Natural killer cell treated with Interleukin-12 subunit alpha and Interleukin-12 subunit beta and Interleukin-15 and Interleukin-18, amount 100 ng/mL, for 72 hours (primary cell): ENCODE data around the gene ADAMTSL2. TPM values are rescaled to one million over a fixed set of nuclear protein-coding genes. Genes with fewer than 3 reads are reported as not detected.

Experiments
- ATAC-seq, 2 donors: fragments of 150-1000 bp; cut with Tn5 transposase in 1 of 2; sonication (Bioruptor Pico), chemical (Tn5 transposase) in 1 of 2; 2 replicates each; pipeline ENCODE4 v1.10.0; 2021
- DNase-seq: peaks from one replicate; pipeline ENCODE4 v3.0.0; 2022; ENCODE audit warnings: low spot score
- H3K27ac Mint-ChIP-seq, 2 donors: 1 replicate in 1 of 2; 2 replicates in 1 of 2; pipeline ENCODE4 v1.8.0; 2022; ENCODE audit warnings: mixed read lengths in 2 of 2, mild to moderate bottlenecking in 1 of 2, moderate library complexity in 1 of 2
- H3K27me3 Mint-ChIP-seq, 2 donors: 1 replicate in 1 of 2; 2 replicates in 1 of 2; pipeline ENCODE4 v1.8.0; 2022; ENCODE audit warnings: mixed read lengths in 2 of 2
- H3K36me3 Mint-ChIP-seq: one replicate; pipeline ENCODE4 v1.8.0; 2022; ENCODE audit warnings: mixed read lengths
- H3K4me1 Mint-ChIP-seq, 2 donors: 1 replicate in 1 of 2; 2 replicates in 1 of 2; pipeline ENCODE4 v1.8.0; 2022; ENCODE audit warnings: low read depth in 2 of 2, mixed read lengths in 2 of 2, mild to moderate bottlenecking in 1 of 2
- H3K4me3 Mint-ChIP-seq: one replicate; pipeline ENCODE4 v1.8.0; 2022; ENCODE audit warnings: mixed read lengths
- H3K9me3 Mint-ChIP-seq: 2 replicates; pipeline ENCODE4 v1.8.0; 2022; ENCODE audit warnings: mixed read lengths
- total RNA-seq, 2 donors: library from RNA; stranded (reverse); gene quantifications; one replicate each; pipeline ENCODE4 v1.2.3, GENCODE V29; 2022

ADAMTSL2 gene
- total RNA-seq, 2 donors from 2014 or later = not detected

DNA sequence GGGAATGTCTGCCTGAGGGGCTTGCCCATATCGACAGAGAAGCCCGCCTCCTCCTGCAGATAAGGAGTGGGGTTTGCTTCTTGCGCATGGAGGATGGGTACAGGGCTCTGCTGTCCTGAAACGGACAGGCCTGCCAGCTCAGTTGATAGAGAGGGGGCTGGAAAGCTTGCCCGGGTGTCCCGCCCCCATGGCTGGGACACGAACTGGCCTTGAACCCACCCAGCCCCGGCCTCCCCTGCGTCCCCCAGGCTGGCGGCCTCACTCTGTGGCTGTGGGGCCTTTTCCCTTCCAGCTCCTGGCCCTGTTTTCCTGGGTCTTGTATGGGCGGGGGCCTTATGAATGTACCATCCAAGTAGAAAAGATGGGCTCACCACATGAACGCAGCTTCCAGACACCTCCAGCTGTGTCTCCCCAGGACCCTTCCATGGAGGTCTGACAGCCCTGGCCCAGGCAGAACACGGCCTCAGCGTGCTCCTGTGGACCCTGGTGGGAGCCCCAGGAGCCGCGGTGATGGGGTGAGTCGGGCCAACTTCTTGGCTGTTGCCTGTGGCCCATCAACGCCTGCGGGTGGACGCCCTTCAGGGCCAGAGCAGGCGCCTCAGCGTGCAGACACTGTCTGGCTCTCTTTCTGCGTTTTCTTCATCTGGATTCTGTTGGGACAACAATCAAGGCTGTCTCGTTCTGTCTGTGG is 39.7 kb upstream of the ADAMTSL2 start:
- H3K9me3 Mint-ChIP-seq = no peaks in the 10 kb centered on the region
- ATAC-seq (no peak), DNase-seq (no peak)
- no peaks in the 10 kb centered on the region for H3K36me3 Mint-ChIP-seq
- no peak overlapping the region for H3K4me3 Mint-ChIP-seq
- peaks cover 3 to 6% of the 10 kb centered on the region in 2 donors for H3K27me3 Mint-ChIP-seq
- H3K27ac Mint-ChIP-seq = no peak overlapping the region
- no peaks in the 10 kb centered on the region for H3K4me1 Mint-ChIP-seq

GRCh38 chr9:133495327-133496293 is 38.9 kb upstream of the ADAMTSL2 start:
- Mint-ChIP-seq H3K27ac (no peak overlapping the region), H3K4me1 (no peaks in the 10 kb centered on the region), H3K9me3 (no peaks in the 10 kb centered on the region), H3K4me3 (no peak overlapping the region), H3K36me3 (no peaks in the 10 kb centered on the region), H3K27me3 (peaks cover 6% of the 10 kb centered on the region in 2 donors)
- ATAC-seq (no peak), DNase-seq (no peak)

GRCh38 chr9:133496861-133497842 is 37.4 kb upstream of the ADAMTSL2 start:
- ATAC-seq (no peak), DNase-seq (no peak)
- no peak overlapping the region for H3K27ac Mint-ChIP-seq

GRCh38 chr9:133499132-133499891 is 35.2 kb upstream of the ADAMTSL2 start:
- ATAC-seq (no peak), DNase-seq (no peak)
- Mint-ChIP-seq H3K9me3 (peaks cover 9% of the 10 kb centered on the region), H3K4me1 (no peaks in the 10 kb centered on the region), H3K27me3 (peaks cover 20 to 25% of the 10 kb centered on the region in 2 donors), H3K36me3 (peaks cover 17% of the 10 kb centered on the region), H3K27ac (no peak overlapping the region), H3K4me3 (no peak overlapping the region)

More at GRCh38 chr9:133496861-133497842, 37.4 kb upstream of the ADAMTSL2 start:
- Mint-ChIP-seq H3K27me3 (peaks cover 14 to 19% of the 10 kb centered on the region in 2 donors), H3K36me3 (peaks cover 12% of the 10 kb centered on the region), H3K9me3 (peaks cover 4% of the 10 kb centered on the region), H3K4me3 (no peak overlapping the region), H3K4me1 (no peaks in the 10 kb centered on the region)

- no peak overlapping the region for H3K27ac Mint-ChIP-seq
- ATAC-seq (no peak), DNase-seq (no peak)
- no peak overlapping the region for H3K4me3 Mint-ChIP-seq
- peaks cover 20 to 25% of the 10 kb centered on the region in 2 donors for H3K27me3 Mint-ChIP-seq
- H3K36me3 Mint-ChIP-seq = peaks cover 17% of the 10 kb centered on the region
- H3K9me3 Mint-ChIP-seq = peaks cover 9% of the 10 kb centered on the region
- H3K4me1 Mint-ChIP-seq = no peaks in the 10 kb centered on the region
Measured at GRCh38 chr9:133499892-133500270, 34.6 kb upstream of the ADAMTSL2 start.

DNA sequence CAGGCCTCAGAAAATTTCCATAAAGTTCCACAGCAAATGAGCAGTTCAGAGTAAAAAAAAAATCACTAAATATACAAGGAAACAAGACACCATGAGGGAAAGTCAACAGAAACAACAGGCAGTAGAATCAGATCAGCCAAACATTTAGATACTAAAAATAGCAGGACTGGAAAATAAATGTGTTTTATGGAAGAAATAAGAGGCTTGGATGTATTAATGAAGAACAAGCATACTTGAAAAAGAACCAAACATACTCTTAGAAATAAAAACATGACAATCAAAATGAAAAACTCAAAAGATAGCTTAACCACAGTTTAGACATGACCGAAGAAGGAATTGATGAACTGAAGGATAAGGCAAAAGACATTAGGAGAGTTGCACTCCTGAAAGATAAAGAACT is 32.4 kb upstream of the ADAMTSL2 start:
- peaks cover 17% of the 10 kb centered on the region for H3K36me3 Mint-ChIP-seq
- H3K4me1 Mint-ChIP-seq = no peaks in the 10 kb centered on the region
- H3K4me3 Mint-ChIP-seq = no peak overlapping the region
- peaks cover 9% of the 10 kb centered on the region for H3K9me3 Mint-ChIP-seq
- no peak for DNase-seq
- peaks cover 20 to 25% of the 10 kb centered on the region in 2 donors for H3K27me3 Mint-ChIP-seq
- no peak for ATAC-seq
- H3K27ac Mint-ChIP-seq = no peak overlapping the region

- no peak for ATAC-seq
- Mint-ChIP-seq H3K9me3 (peaks cover 9% of the 10 kb centered on the region), H3K36me3 (peaks cover 17% of the 10 kb centered on the region), H3K27me3 (peaks cover 14 to 18% of the 10 kb centered on the region in 2 donors), H3K4me1 (peaks cover 0 to 4% of the 10 kb centered on the region in 2 donors), H3K4me3 (no peak overlapping the region), H3K27ac (no peak overlapping the region)
- DNase-seq = no peak
Measured at GRCh38 chr9:133505186-133505830, 29.2 kb upstream of the ADAMTSL2 start.

DNA sequence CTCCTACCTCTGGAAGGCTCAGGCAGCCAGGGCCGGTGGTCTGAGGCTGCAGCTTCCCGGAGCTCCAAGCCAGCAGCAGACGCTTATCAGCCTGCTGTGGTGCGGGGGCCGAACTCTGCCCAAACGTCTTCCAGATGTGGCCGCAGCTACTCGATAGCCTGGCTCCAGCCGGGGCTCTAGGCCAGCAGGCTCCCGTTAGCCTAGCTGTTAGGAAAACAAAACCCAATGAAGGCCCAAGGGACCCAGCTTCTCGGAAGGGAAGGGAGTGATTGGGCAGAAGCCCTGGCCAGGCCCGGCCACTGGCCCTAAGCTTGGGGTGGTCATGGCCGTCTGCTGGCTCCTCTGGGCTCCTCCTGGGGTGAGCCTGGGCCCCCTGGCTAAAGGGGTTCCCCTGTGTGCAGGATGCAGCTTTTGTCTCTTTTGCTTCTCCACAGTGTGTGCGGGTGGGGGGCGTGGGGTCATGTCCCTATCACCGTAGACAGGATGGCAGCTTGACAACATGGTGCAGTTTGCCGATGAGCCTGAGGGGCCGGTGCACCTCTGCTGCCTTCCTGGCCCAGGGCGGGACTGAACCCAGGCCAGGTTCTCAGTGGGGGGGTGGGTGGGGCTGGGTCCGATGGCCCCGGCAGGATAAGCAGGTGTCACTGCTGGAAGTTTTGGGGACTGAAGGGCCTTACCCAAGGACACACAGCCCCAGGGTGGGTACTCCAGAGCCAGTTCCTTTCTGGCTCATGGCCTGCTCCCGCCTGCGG is 28.4 kb upstream of the ADAMTSL2 start:
- peaks cover 0 to 4% of the 10 kb centered on the region in 2 donors for H3K4me1 Mint-ChIP-seq
- no peak overlapping the region for H3K4me3 Mint-ChIP-seq
- ATAC-seq (peak in 1 of 2 donors; percentile 43), DNase-seq (no peak)
- peaks cover 8% of the 10 kb centered on the region for H3K9me3 Mint-ChIP-seq
- H3K27ac Mint-ChIP-seq = no peak overlapping the region
- H3K27me3 Mint-ChIP-seq = peaks cover 12 to 17% of the 10 kb centered on the region in 2 donors
- peaks cover 16% of the 10 kb centered on the region for H3K36me3 Mint-ChIP-seq

DNA sequence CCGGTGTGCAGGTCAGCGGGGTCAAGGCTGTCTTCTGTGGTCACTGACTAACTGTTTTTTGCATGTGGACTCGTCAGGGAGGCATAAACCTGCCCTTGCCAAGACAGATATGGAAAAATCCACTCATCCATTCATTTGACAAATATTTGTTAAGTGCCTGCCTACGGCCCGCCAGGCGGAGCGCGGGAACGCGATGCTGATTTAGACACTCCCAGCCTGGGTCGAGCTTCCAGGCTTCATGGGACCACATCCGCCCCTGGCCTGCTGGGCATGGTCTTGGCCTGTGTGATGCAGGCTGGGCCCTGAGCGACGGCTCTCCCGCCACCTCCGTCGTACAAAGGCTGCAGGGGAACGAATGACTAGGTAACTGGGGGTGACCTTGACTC is 27.9 kb upstream of the ADAMTSL2 start:
- H3K36me3 Mint-ChIP-seq = peaks cover 10% of the 10 kb centered on the region
- peaks cover 0 to 4% of the 10 kb centered on the region in 2 donors for H3K4me1 Mint-ChIP-seq
- no peak for DNase-seq
- H3K27ac Mint-ChIP-seq = no peak overlapping the region
- no peak overlapping the region for H3K4me3 Mint-ChIP-seq
- ATAC-seq = no peak
- peaks cover 4% of the 10 kb centered on the region for H3K9me3 Mint-ChIP-seq
- H3K27me3 Mint-ChIP-seq = peaks cover 6 to 11% of the 10 kb centered on the region in 2 donors

DNA sequence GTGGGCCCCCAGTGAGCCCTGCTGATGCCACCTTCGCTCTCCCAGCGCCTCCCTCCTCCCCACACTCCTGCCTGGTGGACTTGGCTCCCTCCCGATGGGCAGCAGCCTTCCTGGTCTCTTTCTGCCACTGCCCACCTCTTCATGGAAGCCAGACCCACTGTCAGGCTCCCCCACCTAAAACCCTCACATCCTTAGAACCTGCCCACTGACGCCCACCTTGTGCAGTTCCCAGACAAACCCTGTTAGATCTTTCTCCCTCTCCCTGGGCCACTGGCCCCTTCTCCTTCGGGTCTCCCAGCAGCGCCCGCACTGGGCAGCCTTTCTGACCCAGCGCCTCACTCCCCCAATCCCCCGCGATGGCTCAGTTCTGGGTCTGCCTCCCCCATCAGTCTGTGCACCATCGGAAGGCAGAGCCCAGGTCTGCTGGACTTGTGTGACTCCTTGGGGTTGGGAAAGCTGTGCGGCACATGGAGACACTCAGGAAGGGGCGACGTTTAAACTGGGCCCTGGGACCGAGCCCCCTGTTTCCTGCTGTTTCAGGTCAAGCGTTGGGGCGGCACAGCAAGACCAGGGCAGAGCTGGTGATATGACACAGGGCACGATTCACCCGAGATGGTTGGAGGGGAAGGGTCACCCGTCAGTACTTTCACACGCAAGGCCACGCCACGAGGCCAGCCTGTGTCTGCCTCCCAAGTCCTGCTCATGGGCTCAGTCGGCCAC is 27.1 kb upstream of the ADAMTSL2 start:
- no peak overlapping the region for H3K27ac Mint-ChIP-seq
- H3K36me3 Mint-ChIP-seq = peaks cover 3% of the 10 kb centered on the region
- H3K4me3 Mint-ChIP-seq = no peak overlapping the region

DNA sequence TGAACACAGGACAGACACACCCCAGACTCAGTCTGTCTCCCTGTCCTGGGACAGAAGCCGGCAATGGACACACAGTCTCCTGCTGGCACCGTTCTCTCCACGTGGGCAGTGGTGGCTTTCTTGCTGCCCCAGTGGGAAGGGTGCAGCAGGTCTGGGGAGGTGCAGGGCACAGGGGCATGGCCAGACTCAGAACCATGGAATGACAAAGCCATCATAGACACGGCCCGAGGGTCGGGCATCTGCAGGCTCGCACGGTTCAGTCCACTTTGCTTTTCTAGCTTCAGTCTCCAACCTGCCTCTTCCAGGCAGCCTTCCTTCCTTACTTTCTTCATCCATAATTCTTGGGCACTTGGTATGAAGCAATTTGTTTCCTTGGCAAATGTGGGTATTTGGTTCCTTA is 26.5 kb upstream of the ADAMTSL2 start:
- Mint-ChIP-seq H3K4me1 (peaks cover 0 to 4% of the 10 kb centered on the region in 2 donors), H3K27me3 (no peaks in the 10 kb centered on the region), H3K36me3 (no peaks in the 10 kb centered on the region), H3K4me3 (no peak overlapping the region), H3K9me3 (no peaks in the 10 kb centered on the region), H3K27ac (no peak overlapping the region)
- ATAC-seq = no peak
- no peak for DNase-seq

More for the DNA sequence above, 27.1 kb upstream of the ADAMTSL2 start:
- DNase-seq (no peak), ATAC-seq (no peak)
- Mint-ChIP-seq H3K4me1 (peaks cover 0 to 4% of the 10 kb centered on the region in 2 donors), H3K9me3 (peaks cover 2% of the 10 kb centered on the region), H3K27me3 (peaks cover 3% of the 10 kb centered on the region in 2 donors)
